ENCODE data around the gene BMP6.

Gene BMP6

GRCh38 chr6:7836371-7837026 is 110.6 kb downstream of the BMP6 start:
- DNase-seq, result no peak

GRCh38 chr6:7841781-7842468 is 116.0 kb downstream of the BMP6 start:
- no peak for DNase-seq

GRCh38 chr6:7846966-7847818 is 121.3 kb downstream of the BMP6 start:
- DNase-seq, result no peak

- no peak for DNase-seq
Observed at GRCh38 chr6:7848229-7848628, 122.3 kb downstream of the BMP6 start.

GRCh38 chr6:7851780-7852179 is 125.9 kb downstream of the BMP6 start:
- no peak for DNase-seq

- DNase-seq, result no peak
Observed at GRCh38 chr6:7859591-7859990, 133.7 kb downstream of the BMP6 start.

GRCh38 chr6:7865781-7866180 is 139.9 kb downstream of the BMP6 start:
- DNase-seq, result no peak

- no peak for DNase-seq
Observed at GRCh38 chr6:7866526-7866925, 140.6 kb downstream of the BMP6 start.

- no peak for DNase-seq
Observed at GRCh38 chr6:7868926-7869325, 143.0 kb downstream of the BMP6 start.

GRCh38 chr6:7878401-7878964 is 152.6 kb downstream of the BMP6 start:
- no peak for DNase-seq

GRCh38 chr6:7879043-7879442 is 153.1 kb downstream of the BMP6 start:
- no peak for DNase-seq

GRCh38 chr6:7879579-7879978 is 153.7 kb downstream of the BMP6 start:
- no peak for DNase-seq

- DNase-seq, result no peak
Observed at GRCh38 chr6:7879980-7880717, 154.2 kb downstream of the BMP6 start.

- DNase-seq, result no peak
Observed at GRCh38 chr6:7880718-7881107, 154.8 kb downstream of the BMP6 start.

GRCh38 chr6:7881765-7882500 is 156.0 kb downstream of the BMP6 start:
- no peak for DNase-seq

GRCh38 chr6:7882505-7883257 is 156.8 kb downstream of the BMP6 start:
- no peak for DNase-seq

- DNase-seq, result no peak
Observed at GRCh38 chr6:7883381-7883780, 157.5 kb downstream of the BMP6 start.

- DNase-seq, result no peak
Observed at GRCh38 chr6:7886132-7886531, 160.2 kb downstream of the BMP6 start.

GRCh38 chr6:7887278-7887991 is 161.5 kb downstream of the BMP6 start:
- DNase-seq, result no peak

- no peak for DNase-seq
Observed at GRCh38 chr6:7888587-7889357, 162.9 kb downstream of the BMP6 start.
